HG03565 (cell line): Measurements from ENCODE around the gene CTSL.
"Not testable (repeated sequence)": the region's sequence is repeated elsewhere in the genome, so short reads cannot be mapped to it uniquely, and the experiment has no call there.

Source experiments
- ATAC-seq: cut with Tn5 transposase; IDR thresholded peaks from one replicate; pipeline ENCODE4 v1.9.1; 2021; ENCODE audit warnings: mild to moderate bottlenecking, moderate library complexity; ENCODE audit not compliant: unreplicated experiment

Gene CTSL

GRCh38 chr9:87718852-87719612 lies 6.9 kb upstream of the CTSL start:
- ATAC-seq: no peak

- no peak for ATAC-seq
Observed at GRCh38 chr9:87720173-87720572, 5.7 kb upstream of the CTSL start.

DNA sequence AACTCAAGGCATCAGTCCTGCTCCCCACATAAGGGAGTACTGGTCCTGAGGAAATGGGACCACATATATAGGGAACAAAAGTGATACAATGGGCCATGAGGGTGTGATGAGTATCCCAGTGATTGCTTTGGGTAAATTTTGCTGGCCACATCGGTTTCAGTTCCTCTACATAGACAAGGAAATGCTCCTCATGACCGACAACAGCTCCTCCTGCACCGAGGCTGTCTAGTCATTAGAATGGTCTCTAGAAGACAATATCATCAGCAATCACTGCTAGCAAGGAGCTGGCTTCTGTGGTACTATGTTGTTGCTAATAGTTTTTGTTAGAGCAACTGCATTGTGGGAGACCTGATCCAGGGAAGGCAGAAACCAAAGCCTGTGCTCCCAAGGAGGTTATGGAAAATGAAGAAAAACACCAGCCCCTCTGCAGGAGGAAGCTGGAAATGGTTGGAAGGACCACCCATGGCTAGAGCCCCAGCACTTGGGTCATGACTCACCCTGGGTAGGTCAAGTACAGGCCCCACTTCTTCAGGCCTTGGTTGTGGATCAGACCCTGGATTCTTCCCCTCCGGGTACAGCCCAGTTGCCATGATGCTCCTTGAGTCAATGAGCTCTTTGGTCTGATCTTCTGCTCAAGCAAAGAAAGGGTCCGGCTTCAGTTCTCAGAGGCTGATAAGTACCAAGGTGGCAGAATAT lies 3.4 kb upstream of the CTSL start:
- no peak for ATAC-seq

DNA sequence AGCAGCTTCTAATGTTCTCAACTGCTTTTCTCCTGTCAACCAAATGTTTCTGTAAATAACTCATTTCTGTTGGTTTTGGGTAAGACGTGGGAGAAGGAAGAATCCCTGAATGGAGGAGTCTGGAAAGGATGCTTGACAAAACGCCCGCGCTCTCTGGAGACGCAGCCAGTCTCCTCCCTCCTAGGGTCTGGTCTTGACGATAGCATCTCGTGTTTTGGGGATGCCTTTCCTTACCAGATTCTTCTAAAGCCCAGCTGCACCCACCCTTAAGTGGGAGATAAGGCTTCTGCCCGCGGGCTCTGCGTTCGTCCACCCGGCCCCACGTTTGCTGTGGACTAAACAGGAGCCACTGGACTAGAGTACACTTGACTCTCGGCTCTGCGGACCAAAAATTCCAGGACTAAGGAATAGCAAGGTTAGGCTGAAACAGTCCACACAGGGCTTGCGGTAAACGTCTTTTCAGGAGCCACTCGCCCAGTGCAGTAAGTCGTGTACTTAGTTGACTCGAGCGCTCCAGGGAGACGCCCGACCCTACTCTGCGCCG lies 491 bp upstream of the CTSL start:
- ATAC-seq: no peak

- no peak for ATAC-seq
Observed at GRCh38 chr9:87729246-87729645, 3.3 kb downstream of the CTSL start.

- no peak for ATAC-seq
Observed at GRCh38 chr9:87731321-87731720, 5.4 kb downstream of the CTSL start.

DNA sequence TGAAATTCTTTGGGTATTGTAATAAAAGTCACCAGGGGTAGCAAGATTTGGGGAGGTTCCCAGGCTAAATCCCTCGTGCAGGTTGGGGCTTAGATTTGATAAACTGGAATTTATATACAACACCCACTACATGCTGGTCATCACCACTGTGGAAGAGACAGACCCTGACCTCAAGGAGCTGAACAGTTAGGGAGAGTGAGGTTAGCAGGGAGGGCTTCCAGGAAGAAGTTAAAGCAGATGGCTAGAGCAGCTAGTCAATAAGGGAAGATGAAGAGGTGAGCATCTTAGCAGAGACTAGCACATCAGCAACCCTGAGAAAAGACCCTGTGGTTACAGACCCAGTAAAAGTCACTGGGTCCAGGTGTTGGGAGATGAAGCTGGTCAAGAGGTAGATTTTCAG lies 6.4 kb downstream of the CTSL start:
- ATAC-seq: no peak

DNA sequence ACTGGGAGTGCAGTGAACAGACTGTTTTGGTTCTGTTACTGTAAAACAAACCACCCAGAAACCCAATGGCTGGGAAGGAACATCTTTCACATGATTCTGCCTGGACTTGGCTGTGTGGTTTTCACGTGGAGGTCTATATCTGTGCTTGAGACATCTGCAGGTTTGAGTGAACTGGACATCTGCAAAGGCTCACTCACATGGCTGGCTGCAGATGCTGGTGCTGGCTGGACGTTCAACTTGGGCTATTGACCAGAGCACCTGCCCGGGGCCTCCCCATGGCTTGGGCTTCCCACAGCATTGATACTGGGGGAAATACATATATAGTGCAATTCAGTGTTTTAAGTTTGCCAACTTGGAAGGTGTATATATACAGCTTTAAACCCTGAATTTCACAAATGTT lies 6.8 kb downstream of the CTSL start:
- ATAC-seq: no peak

DNA sequence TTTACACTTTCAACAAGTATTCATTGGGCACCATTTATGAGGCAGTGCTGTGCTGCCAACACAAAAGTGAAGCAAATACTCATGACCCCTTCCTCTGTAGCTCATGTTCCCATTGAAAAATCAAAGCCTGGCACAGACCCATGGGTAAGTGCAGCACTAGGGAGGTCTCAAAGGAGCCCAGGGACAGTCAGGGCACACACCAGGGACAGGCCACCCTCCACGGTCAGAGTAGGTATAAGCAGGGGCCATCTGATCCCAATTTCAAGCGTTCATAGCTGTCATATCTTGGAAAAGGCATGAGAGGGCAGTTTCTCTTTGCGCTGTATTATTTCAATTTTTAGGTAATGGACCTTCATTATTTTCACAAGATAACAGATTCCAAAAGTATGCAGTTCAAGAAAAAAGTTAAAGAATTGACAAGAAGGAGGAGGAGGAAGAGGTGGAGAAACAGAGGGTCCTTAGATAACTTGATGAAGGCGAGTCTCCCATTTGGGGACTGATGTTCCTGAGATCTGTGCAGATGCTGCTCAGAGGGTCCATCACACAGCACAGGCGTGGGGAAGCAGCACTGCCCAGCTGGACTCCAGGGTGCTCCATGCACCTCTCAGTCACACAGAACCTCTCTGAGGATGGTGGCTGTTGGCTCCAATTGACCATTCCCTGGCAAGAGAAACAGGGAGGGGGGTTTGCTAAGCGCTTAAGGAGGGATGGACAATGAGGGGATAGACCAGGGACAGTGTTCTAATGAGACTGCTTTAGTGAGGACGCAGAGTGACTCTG lies 7.5 kb downstream of the CTSL start:
- no peak for ATAC-seq

- no peak for ATAC-seq
Observed at GRCh38 chr9:87734106-87734505, 8.2 kb downstream of the CTSL start.

DNA sequence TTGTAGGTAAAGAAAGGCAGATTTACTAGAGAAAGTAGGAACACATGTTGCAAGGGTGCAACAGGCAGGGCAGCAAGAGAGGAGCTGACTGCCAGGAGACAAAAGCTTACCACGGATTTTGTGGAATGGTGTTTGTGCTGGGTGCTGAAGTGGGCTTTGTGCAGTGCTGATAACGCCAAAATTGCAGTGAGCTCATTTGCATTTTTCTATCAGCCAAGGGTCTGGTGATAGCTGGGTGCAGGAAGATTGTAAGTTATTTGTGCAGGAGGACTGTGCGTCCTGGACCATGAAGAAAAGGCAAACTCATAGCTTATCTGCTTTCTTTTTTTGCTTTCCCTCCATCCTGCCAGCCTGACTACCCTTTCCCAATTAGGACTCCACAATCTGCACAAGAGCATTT lies 13.6 kb downstream of the CTSL start:
- no peak for ATAC-seq

GRCh38 chr9:87740209-87740608 lies 14.3 kb downstream of the CTSL start:
- no peak for ATAC-seq

- ATAC-seq: no peak
Observed at GRCh38 chr9:87741326-87741725, 15.4 kb downstream of the CTSL start.

- no peak for ATAC-seq
Observed at GRCh38 chr9:87741891-87742290, 16.0 kb downstream of the CTSL start.

DNA sequence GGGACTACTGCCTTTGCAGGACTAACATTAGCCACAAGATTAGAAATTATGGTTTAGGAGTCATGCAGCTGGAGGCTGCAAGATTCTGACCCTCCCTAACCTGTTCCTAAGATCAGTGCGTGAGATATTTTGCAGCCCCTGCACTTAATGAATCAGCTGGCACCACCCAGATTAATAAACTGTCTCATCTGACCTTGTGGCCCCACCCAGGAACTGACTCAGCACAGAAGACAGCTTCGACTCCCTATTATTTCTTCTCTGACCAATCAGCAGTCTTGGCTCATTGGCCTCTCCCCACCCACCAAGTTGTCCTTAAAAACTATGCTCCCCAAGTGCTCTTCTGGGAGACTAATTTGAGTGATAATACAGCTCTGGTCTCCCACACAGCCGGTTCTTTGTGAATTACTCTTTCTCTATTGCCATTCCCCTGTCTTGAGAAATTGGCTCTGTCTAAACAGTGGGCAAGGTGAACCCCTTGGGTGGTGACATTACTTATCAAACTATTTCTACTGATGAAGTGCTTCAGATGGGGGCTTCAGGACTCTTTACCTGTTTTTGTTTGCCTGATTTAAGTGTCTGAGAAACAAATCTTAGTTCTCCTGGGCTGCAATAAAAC lies 17.0 kb downstream of the CTSL start:
- no peak for ATAC-seq

DNA sequence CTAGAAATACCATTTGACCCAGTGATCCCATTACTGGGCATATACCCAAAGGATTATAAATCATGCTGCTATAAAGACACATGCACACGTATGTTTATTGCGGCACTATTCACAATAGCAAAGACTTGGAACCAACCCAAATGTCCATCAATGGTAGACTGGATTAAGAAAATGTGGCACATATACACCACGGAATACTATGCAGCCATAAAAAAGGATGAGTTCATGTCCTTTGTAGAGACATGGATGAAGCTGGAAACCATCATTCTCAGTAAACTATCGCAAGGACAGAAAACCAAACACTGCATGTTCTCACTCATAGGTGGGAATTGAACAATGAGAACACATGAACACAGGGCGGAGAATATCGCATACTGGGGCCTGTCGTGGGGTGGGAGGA lies 18.3 kb downstream of the CTSL start:
- ATAC-seq: not testable (repeated sequence)

GRCh38 chr9:87746186-87746585 lies 20.3 kb downstream of the CTSL start:
- ATAC-seq: no peak

DNA sequence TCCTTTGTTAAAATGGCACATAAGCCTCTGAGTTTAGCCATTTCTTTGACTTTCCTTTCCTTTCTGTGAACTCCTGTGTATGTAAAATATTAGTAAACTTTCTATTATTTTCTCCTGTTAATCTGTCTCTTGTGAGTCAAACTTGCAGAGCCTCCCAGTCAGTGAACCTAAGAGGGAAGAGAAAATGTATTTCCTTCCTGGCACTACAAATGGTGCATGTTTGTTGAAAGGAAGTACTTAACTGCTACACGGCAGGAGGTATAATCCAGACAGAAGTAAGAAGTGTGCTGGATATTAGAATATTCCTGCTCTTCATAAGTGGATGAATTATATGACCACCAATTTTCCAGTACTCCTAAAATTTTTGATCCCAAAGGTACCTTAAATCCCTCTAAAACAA lies 23.0 kb downstream of the CTSL start:
- no peak for ATAC-seq

DNA sequence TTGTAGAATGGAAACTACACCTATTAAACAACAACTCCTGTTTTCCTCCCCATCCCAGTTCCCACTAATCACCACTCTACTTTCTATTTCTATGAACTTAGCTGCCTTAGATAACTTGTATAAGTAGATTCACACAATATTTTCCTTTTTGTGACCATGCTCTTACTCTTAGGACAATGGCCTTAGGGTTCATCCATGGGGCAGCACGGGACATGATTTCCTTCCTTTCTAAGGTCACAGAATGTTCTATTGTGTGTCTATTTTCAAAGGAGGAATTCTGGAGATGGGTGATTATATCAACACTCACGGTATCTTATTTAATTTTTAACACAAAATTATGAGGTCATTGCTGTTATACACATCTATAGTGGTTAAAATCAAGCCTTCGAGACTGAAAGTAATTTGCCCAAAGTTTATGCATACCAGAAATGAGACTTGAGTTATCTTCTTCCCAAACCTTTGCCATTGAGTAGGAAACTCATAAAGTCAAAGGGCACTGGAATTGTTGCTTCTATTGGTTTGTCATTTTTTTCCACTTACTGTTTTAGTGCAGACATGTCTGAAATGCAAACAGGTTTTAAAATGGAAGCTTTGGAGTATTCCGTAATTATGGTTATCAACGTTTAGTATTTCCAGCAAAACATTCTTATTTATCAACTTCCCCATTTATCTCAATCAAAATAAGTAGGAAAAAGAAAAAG lies 23.6 kb downstream of the CTSL start:
- ATAC-seq: no peak

- ATAC-seq: no peak
Observed at GRCh38 chr9:87750726-87751125, 24.8 kb downstream of the CTSL start.

- ATAC-seq: no peak
Observed at GRCh38 chr9:87751423-87751822, 25.5 kb downstream of the CTSL start.
